Naive thymus-derived CD4-positive, alpha-beta T cell (primary cell): Measurements from ENCODE around the gene KCTD11. TPM values are rescaled to one million over a fixed set of nuclear protein-coding genes. Genes with fewer than 3 reads are reported as not detected.

Source experiments
- ATAC-seq: fragments of 150-1000 bp; cut with Tn5 transposase; 2 replicates; pipeline ENCODE4 v1.10.0; 2021; ENCODE audit warnings: mild to moderate bottlenecking, moderate library complexity
- CTCF ChIA-PET: fragments of 350-600 bp; sonication (Branson Sonifier 250); formaldehyde crosslinking; loops from one replicate; lab custom pipeline; 2021; ENCODE audit warnings: antibody characterized with exemption; lab: Charles Lee
- POLR2A ChIA-PET: fragments of 350-600 bp; sonication (Branson Sonifier 250); formaldehyde crosslinking; loops from one replicate; lab custom pipeline; 2021; ENCODE audit warnings: antibody characterized with exemption, inconsistent platforms; lab: Charles Lee
- DNase-seq, 9 donors: peaks; one replicate each; pipeline versions ENCODE4 v3.0.0 to v3.0.0-alpha.2; 2020 to 2022; ENCODE audit warnings: mixed read lengths in 1 of 9
- H3K27ac ChIP-seq: one replicate; pipeline ENCODE4 v1.7.0; 2013; ENCODE audit warnings: mild to moderate bottlenecking, low read depth, low read length, moderate library complexity
- H3K27me3 ChIP-seq, 2 donors: one replicate each; pipeline ENCODE4 v1.7.0; 2013; ENCODE audit warnings: low read length in 2 of 2, mild to moderate bottlenecking in 2 of 2, moderate library complexity in 2 of 2; ENCODE audit not compliant: control insufficient read depth in 2 of 2, insufficient read depth in 2 of 2
- H3K36me3 ChIP-seq, 3 experiments: 1 replicate in 2 of 3; 2 replicates in 1 of 3; pipeline ENCODE4 v1.7.0; 2013; ENCODE audit warnings: low read length in 3 of 3, mild to moderate bottlenecking in 3 of 3, moderate library complexity in 1 of 3; ENCODE audit not compliant: insufficient read depth in 3 of 3, control insufficient read depth in 2 of 3
- H3K4me1 ChIP-seq, 2 donors: one replicate each; pipeline ENCODE4 v1.7.0; 2013; ENCODE audit warnings: low read length in 2 of 2, mild to moderate bottlenecking in 2 of 2, moderate library complexity in 1 of 2; ENCODE audit not compliant: control insufficient read depth in 2 of 2, insufficient read depth in 2 of 2
- H3K4me3 ChIP-seq: 2 replicates; pipeline ENCODE4 v1.7.0; 2013; ENCODE audit warnings: mild to moderate bottlenecking, low read length
- H3K9me3 ChIP-seq, 3 experiments: 1 replicate in 2 of 3; 2 replicates in 1 of 3; pipeline ENCODE4 v1.7.0; 2013; ENCODE audit warnings: low read length in 3 of 3; ENCODE audit not compliant: control insufficient read depth in 2 of 3
- H3K27ac Mint-ChIP-seq, 9 donors: one replicate each; pipeline ENCODE4 v1.8.0; 2020 to 2022; ENCODE audit warnings: mixed read lengths in 9 of 9, mild to moderate bottlenecking in 8 of 9, moderate library complexity in 5 of 9, inconsistent platforms in 2 of 9
- H3K27me3 Mint-ChIP-seq, 5 donors: one replicate each; pipeline ENCODE4 v1.8.0; 2021 to 2022; ENCODE audit warnings: mixed read lengths in 5 of 5, mild to moderate bottlenecking in 1 of 5
- H3K36me3 Mint-ChIP-seq, 5 donors: one replicate each; pipeline ENCODE4 v1.8.0; 2020 to 2022; ENCODE audit warnings: mixed read lengths in 5 of 5, mild to moderate bottlenecking in 3 of 5, inconsistent platforms in 1 of 5
- H3K4me1 Mint-ChIP-seq, 7 donors: one replicate each; pipeline ENCODE4 v1.8.0; 2020 to 2022; ENCODE audit warnings: mixed read lengths in 7 of 7, mild to moderate bottlenecking in 3 of 7, inconsistent platforms in 1 of 7
- H3K4me3 Mint-ChIP-seq, 10 donors: one replicate each; pipeline ENCODE4 v1.8.0; 2020 to 2022; ENCODE audit warnings: mild to moderate bottlenecking in 10 of 10, mixed read lengths in 10 of 10, moderate library complexity in 6 of 10, inconsistent platforms in 2 of 10
- H3K9me3 Mint-ChIP-seq, 11 donors: one replicate each; pipeline ENCODE4 v1.8.0; 2020 to 2022; ENCODE audit warnings: mixed read lengths in 11 of 11, mild to moderate bottlenecking in 4 of 11, inconsistent platforms in 1 of 11, moderate library complexity in 1 of 11
- intact Hi-C, 2 donors: fragments of 100-400 bp; cut with micrococcal nuclease; formaldehyde crosslinking; loops; one replicate each; pipeline ENCODE4 v1.15.1; 2023
- polyA plus RNA-seq, 2 donors: library from polyadenylated mRNA; unstranded; fragments of 300-500 nt; fragmentation: Illumina TruSeq; gene quantifications; one replicate each; pipeline ENCODE4 v1.2.3, GENCODE V29; 2021
- total RNA-seq, 6 experiments: library from RNA in 5 of 6; stranded (reverse) in 5 of 6; gene quantifications; 1 replicate in 5 of 6; 2 replicates in 1 of 6; pipeline ENCODE4 v1.2.3 and lab custom pipeline; 2021 to 2026

Gene KCTD11
- total and polyA plus RNA-seq, 7 experiments from 2014 or later, result 0.83 to 13.7 (median 2.7) TPM

DNA sequence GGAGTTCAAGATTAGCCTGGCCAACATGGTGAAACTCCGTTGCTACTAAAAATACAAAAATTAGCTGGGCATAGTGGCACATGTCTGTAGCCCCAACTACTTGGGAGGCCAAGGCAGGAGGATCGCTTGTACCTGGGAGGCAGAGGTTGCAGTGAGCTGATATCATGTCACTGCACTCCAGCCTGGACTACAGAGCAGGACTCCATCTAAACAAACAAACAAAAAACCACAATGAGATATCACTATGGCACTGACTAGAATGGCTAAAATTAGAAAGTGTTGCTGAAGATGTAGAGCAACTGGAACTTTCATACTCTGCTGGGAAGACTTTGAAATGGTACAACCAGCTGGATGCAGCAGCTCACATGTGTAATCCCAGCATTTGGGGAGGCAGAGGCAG lies 22.4 kb downstream of the KCTD11 start:
- H3K36me3 Mint-ChIP-seq, result peaks cover 0 to 4% (median 0%) of the 10 kb centered on the region in 5 donors
- peaks cover 5 to 30% (median 15%) of the 10 kb centered on the region in 5 donors for H3K27me3 Mint-ChIP-seq
- intact Hi-C loops, result no loop called here

GRCh38 chr17:7379134-7379533 lies 27.2 kb downstream of the KCTD11 start:
- no peak for DNase-seq
- Histone ChIP-seq H3K4me3 (no peak overlapping the region), H3K27ac (no peak overlapping the region), H3K4me1 (peaks cover 4 to 7% of the 10 kb centered on the region in 2 donors), H3K9me3 (no peaks in the 10 kb centered on the region), H3K36me3 (no peaks in the 10 kb centered on the region), H3K27me3 (peaks cover 0 to 11% of the 10 kb centered on the region in 2 donors)
- Mint-ChIP-seq H3K9me3 (peaks cover 0 to 7% (median 0%) of the 10 kb centered on the region in 11 donors), H3K36me3 (peaks cover 0 to 10% (median 0%) of the 10 kb centered on the region in 5 donors), H3K4me3 (no peak overlapping the region), H3K4me1 (peaks cover 5 to 19% (median 10%) of the 10 kb centered on the region in 7 donors), H3K27me3 (peaks cover 33 to 53% (median 43%) of the 10 kb centered on the region in 5 donors), H3K27ac (no peak overlapping the region)
- intact Hi-C loops, result no loop called here
- POLR2A ChIA-PET, result no interaction called here
- CTCF ChIA-PET, result no interaction called here
- ATAC-seq, result no peak

More for the DNA sequence above, 22.4 kb downstream of the KCTD11 start:
- no peaks in the 10 kb centered on the region for H3K9me3 ChIP-seq
- no peaks in the 10 kb centered on the region for H3K4me1 ChIP-seq
- ChIA-PET POLR2A (interaction anchor here (0.6 to 4.5 kb wide), 2 partner anchors 10 to 81 kb away, joined by 3 to 21 read pairs; no protein-coding TSS in a partner anchor), CTCF (interaction anchor here (0.6 kb wide), 1 partner anchor 9 kb away, joined by 4 read pairs; no protein-coding TSS in a partner anchor)
- no peak for ATAC-seq
- Mint-ChIP-seq H3K9me3 (peaks cover 0 to 4% (median 0%) of the 10 kb centered on the region in 11 donors), H3K4me3 (no peak overlapping the region), H3K27ac (no peak overlapping the region), H3K4me1 (peaks cover 0 to 3% (median 0%) of the 10 kb centered on the region in 7 donors)
- H3K27ac ChIP-seq, result no peak overlapping the region
- no peaks in the 10 kb centered on the region for H3K27me3 ChIP-seq
- H3K4me3 ChIP-seq, result no peak overlapping the region
- no peaks in the 10 kb centered on the region for H3K36me3 ChIP-seq
- DNase-seq, result no peak

GRCh38 chr17:7380321-7380720 lies 28.4 kb downstream of the KCTD11 start:
- no peak for ATAC-seq
- Histone ChIP-seq H3K36me3 (no peaks in the 10 kb centered on the region), H3K9me3 (no peaks in the 10 kb centered on the region), H3K4me3 (no peak overlapping the region), H3K27ac (no peak overlapping the region), H3K4me1 (peaks cover 10 to 13% of the 10 kb centered on the region in 2 donors), H3K27me3 (peaks cover 0 to 11% of the 10 kb centered on the region in 2 donors)
- H3K36me3 Mint-ChIP-seq, result peaks cover 0 to 10% (median 0%) of the 10 kb centered on the region in 5 donors
- peaks cover 33 to 50% (median 43%) of the 10 kb centered on the region in 5 donors for H3K27me3 Mint-ChIP-seq
- peak overlapping the region in 2 of 10 donors; percentile 54 for H3K4me3 Mint-ChIP-seq
- intact Hi-C loops, result loop anchor here in 1 of 2 donors (5.0 kb wide), 2 partner anchors 43 to 232 kb away; partner anchors contain the start of genes ACAP1 and FXR2
- DNase-seq, result no peak
- ChIA-PET CTCF (interaction anchor here (0.9 kb wide), 1 partner anchor 51 kb away, joined by 3 read pairs; no protein-coding TSS in a partner anchor), POLR2A (interaction anchor here (0.7 to 1.0 kb wide), 2 partner anchors 8 to 10 kb away, joined by 3 read pairs; no protein-coding TSS in a partner anchor)
- peaks cover 0 to 7% (median 0%) of the 10 kb centered on the region in 11 donors for H3K9me3 Mint-ChIP-seq
- peak overlapping the region in 1 of 9 donors; percentile 9 for H3K27ac Mint-ChIP-seq
- H3K4me1 Mint-ChIP-seq, result peaks cover 10 to 23% (median 15%) of the 10 kb centered on the region in 7 donors

GRCh38 chr17:7380855-7381683 lies 29.1 kb downstream of the KCTD11 start, which contains the start of gene TNK1:
Gene TNK1, plus strand, starts transcription at chr17:7381089. Its CDS starts 1,838 bp downstream, at chr17:7382927.
- CTCF ChIA-PET, result interaction anchor here (0.9 kb wide), 1 partner anchor 50 kb away, joined by 3 read pairs; no protein-coding TSS in a partner anchor
- no peak within 1 kb of the TSS for H3K27ac ChIP-seq
- Mint-ChIP-seq H3K4me3 (peak within 1 kb of the TSS in 5 of 10 donors; percentile 25 to 67 (median 54)), H3K27me3 (peaks cover 33 to 50% (median 43%) of the 10 kb centered on the region in 5 donors), H3K4me1 (peaks cover 10 to 23% (median 15%) of the 10 kb centered on the region in 7 donors), H3K27ac (peak within 1 kb of the TSS in 1 of 9 donors; percentile 9), H3K9me3 (peaks cover 0 to 7% (median 0%) of the 10 kb centered on the region in 11 donors), H3K36me3 (peaks cover 0 to 10% (median 0%) of the 10 kb centered on the region in 5 donors)
- POLR2A ChIA-PET, result interaction anchor here (0.6 to 1.0 kb wide), 4 partner anchors 7 to 758 kb away, joined by 3 read pairs; partner anchors contain the start of gene TMEM102
- intact Hi-C loops, result loop anchor here in 1 of 2 donors (5.0 kb wide), 2 partner anchors 44 to 231 kb away; partner anchors contain the start of genes ACAP1 and FXR2
- no peak for DNase-seq
- H3K4me3 ChIP-seq, result no peak within 1 kb of the TSS
- H3K27me3 ChIP-seq, result peaks cover 0 to 11% of the 10 kb centered on the region in 2 donors
- no peaks in the 10 kb centered on the region for H3K36me3 ChIP-seq
- no peaks in the 10 kb centered on the region for H3K9me3 ChIP-seq
- ATAC-seq, result no peak
- peaks cover 10 to 13% of the 10 kb centered on the region in 2 donors for H3K4me1 ChIP-seq

- peaks cover 10 to 13% of the 10 kb centered on the region in 2 donors for H3K4me1 ChIP-seq
- peaks cover 0 to 11% of the 10 kb centered on the region in 2 donors for H3K27me3 ChIP-seq
- peaks cover 10 to 23% (median 15%) of the 10 kb centered on the region in 7 donors for H3K4me1 Mint-ChIP-seq
- ChIA-PET CTCF (interaction anchor here (0.9 to 1.1 kb wide), 3 partner anchors 25 to 130 kb away, joined by 3 to 6 read pairs (median 4); partner anchors contain the start of gene NLGN2), POLR2A (interaction anchor here (0.9 to 2.9 kb wide), 10 partner anchors 12 to 305 kb away, joined by 3 to 19 read pairs (median 8); partner anchors contain the start of genes GPS2, PLSCR3, SLC35G6 and TMEM102)
- no peak for ATAC-seq
- H3K4me3 Mint-ChIP-seq, result peak overlapping the region in 9 of 10 donors; percentile 23 to 88 (median 74)
- H3K9me3 ChIP-seq, result no peaks in the 10 kb centered on the region
- intact Hi-C loops, result loop anchor here (1.0 to 5.0 kb wide), 3 partner anchors 46 to 229 kb away; partner anchors contain the start of genes ACAP1 (in 2 of the 2) and FXR2 (in 1 of the 2)
- peaks cover 0 to 14% (median 0%) of the 10 kb centered on the region in 3 experiments for H3K36me3 ChIP-seq
- peaks cover 30 to 42% (median 34%) of the 10 kb centered on the region in 5 donors for H3K27me3 Mint-ChIP-seq
- H3K4me3 ChIP-seq, result no peak overlapping the region
- H3K27ac ChIP-seq, result no peak overlapping the region
- no peak for DNase-seq
- H3K27ac Mint-ChIP-seq, result peak overlapping the region in 7 of 9 donors; percentile 25 to 91 (median 45)
- H3K9me3 Mint-ChIP-seq, result peaks cover 0 to 7% (median 0%) of the 10 kb centered on the region in 11 donors
- peaks cover 0 to 10% (median 0%) of the 10 kb centered on the region in 5 donors for H3K36me3 Mint-ChIP-seq
These were observed 30.9 kb downstream of the KCTD11 start for GRCh38 chr17:7382901-7383300.
